ENCODE results near the gene ZNF771. TPM values are rescaled to one million over a fixed set of nuclear protein-coding genes. Genes with fewer than 3 reads are reported as not detected.

ZNF771 gene
- total RNA-seq, 4 donors from 2014 or later = 35.8 to 48.2 (median 43.0) TPM

DNA sequence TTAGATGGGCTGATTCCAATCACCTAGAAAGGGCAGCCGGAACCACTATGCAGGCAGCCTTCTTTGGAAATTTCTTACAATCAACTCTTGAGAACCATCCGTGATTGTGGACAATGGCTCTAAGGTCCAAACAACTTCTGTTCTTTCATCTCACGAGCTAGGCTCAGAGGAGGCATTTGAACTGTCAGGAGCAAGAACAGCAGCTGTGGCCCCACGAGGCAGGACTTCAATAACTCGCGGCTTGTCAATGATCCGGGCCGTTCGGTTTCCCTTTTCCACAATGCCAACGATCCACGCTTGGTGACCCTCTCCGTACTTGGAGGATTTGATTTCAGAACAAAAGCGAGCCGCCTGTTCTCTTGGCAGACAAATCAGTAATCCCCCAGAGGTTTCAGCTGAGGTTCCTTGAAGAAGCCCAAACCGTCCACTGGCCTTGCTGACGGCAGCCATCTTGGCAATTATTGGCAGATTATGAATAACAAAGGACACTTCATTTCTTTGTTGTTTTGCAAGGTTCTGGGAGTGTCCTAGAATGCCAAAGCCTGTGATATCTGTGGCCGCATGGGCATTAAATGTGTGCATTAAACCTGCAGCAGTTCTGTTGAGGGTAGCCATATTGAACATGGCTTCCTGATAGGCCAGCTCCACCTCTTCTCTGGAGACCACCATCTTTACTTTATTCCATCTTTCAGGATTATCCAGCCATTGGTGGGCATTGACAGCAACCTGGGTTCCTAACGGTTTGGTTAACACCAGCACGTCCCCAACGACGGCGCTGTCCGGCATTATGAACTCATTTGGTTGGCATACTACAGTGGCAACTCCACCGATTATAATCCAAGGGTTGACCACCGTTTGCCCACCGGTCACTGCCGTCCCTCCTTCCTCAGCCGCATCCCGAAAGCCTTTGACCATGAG, 37.1 kb downstream of the ZNF771 start:
- TF ChIP-seq EP300 (IDR thresholded peaks at IDR 0.05) = no peak
- no peak for TF ChIP-seq POLR2A (IDR thresholded peaks at IDR 0.05)
- TF ChIP-seq, protein P1, sequence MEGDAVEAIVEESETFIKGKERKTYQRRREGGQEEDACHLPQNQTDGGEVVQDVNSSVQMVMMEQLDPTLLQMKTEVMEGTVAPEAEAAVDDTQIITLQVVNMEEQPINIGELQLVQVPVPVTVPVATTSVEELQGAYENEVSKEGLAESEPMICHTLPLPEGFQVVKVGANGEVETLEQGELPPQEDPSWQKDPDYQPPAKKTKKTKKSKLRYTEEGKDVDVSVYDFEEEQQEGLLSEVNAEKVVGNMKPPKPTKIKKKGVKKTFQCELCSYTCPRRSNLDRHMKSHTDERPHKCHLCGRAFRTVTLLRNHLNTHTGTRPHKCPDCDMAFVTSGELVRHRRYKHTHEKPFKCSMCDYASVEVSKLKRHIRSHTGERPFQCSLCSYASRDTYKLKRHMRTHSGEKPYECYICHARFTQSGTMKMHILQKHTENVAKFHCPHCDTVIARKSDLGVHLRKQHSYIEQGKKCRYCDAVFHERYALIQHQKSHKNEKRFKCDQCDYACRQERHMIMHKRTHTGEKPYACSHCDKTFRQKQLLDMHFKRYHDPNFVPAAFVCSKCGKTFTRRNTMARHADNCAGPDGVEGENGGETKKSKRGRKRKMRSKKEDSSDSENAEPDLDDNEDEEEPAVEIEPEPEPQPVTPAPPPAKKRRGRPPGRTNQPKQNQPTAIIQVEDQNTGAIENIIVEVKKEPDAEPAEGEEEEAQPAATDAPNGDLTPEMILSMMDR (IDR thresholded peaks at IDR 0.05) = no peak
- 92 to 94% methylated on average over 29 of the region's 29 CpGs for WGBS, 2 donors
- Histone ChIP-seq H3K9me3 (no peaks in the 10 kb centered on the region), H3K4me1 (peaks cover 0 to 23% (median 17%) of the 10 kb centered on the region in 4 donors), H3K27ac (peak overlapping the region; percentile 60 to 98 (median 96)), H3K4me3 (peak overlapping the region; percentile 58 to 100 (median 91)), H3K27me3 (no peaks in the 10 kb centered on the region), H3K36me3 (peaks cover 0 to 22% (median 0%) of the 10 kb centered on the region in 3 donors)
- DNase-seq (ENCODE audit: low spot score in 2 of 2) = no peak

DNA sequence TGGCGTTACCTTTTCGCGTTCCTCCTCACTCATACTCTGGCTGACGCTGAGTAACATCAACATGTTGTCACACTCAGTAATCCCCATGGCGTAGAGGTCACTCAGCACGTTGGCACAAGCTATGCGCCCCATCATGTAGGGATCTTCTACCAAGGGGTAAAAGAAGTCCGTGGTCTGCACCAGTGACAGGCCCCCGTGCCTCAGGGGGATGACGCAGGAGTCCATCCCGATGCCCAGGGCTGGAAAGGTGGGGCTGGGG, 37.7 kb downstream of the ZNF771 start:
- peaks cover 0 to 22% (median 0%) of the 10 kb centered on the region in 3 donors for H3K36me3 ChIP-seq
- no peaks in the 10 kb centered on the region for H3K27me3 ChIP-seq
- no peaks in the 10 kb centered on the region for H3K9me3 ChIP-seq
- WGBS, 2 donors = 34 to 40% methylated on average over 11 of the region's 11 CpGs
- TF ChIP-seq, protein P1 (IDR thresholded peaks at IDR 0.05) = no peak
- TF ChIP-seq POLR2A (IDR thresholded peaks at IDR 0.05) (no peak), EP300 (IDR thresholded peaks at IDR 0.05) (no peak)
- peak overlapping the region; percentile 60 to 98 (median 96) for H3K27ac ChIP-seq
- peaks cover 0 to 23% (median 17%) of the 10 kb centered on the region in 4 donors for H3K4me1 ChIP-seq
- DNase-seq (ENCODE audit: low spot score in 2 of 2) = no peak
- H3K4me3 ChIP-seq = peak overlapping the region; percentile 58 to 100 (median 91)

DNA sequence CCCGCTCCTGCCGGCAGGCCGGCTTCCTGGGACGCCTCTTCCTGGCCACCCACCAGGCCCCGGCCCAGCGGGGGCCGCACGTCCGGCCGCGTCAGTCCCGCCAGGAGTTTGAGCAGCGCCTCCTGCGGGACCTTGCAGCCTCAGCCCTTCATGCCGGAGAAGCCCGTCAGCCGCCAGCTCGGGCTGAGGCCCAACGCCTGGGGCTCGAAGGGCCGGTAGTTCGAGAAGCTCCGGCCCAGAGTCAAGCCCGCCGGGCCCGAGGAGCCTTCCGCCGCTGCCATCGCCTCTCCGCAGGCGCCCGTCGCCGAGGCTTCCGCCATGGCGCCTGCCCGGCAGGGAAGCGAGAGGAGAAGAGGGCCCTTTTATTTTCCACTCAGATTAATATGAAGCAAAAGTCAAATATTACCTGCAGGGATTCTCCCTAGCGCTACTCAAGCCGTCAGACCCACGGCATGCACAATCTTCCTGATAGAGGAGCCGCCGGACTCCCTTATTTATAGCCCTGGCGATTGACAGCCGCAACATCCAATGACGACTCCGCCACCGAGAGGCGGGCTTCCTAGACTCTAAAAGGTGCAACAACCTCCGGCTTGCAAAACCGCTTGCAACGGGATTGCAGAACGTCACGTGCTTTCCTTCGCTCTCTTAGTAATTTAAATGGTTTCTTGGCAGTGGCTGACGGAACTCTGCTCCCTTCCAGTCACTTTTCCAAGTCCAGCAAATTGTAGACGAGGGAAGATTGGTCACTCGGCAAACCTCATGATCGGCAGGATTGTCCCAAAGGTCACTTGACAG, 38.2 kb downstream of the ZNF771 start, which contains the start of gene SEPHS2:
TSS of gene SEPHS2 (minus strand) at position 467 of the 795 bp plus-strand sequence. CDS start at position 320, 147 bp downstream.
- peak; percentile 32 to 85 for TF ChIP-seq POLR2A (IDR thresholded peaks at IDR 0.05)
- peak; percentile 65 to 94 for TF ChIP-seq EP300 (IDR thresholded peaks at IDR 0.05)
- TF ChIP-seq, protein P1 (IDR thresholded peaks at IDR 0.05) = peak; percentile 25 to 56 (median 45)
- peak within 1 kb of the TSS; percentile 58 to 100 (median 91) for H3K4me3 ChIP-seq
- H3K9me3 ChIP-seq = no peaks in the 10 kb centered on the region
- peak within 1 kb of the TSS; percentile 60 to 98 (median 96) for H3K27ac ChIP-seq
- peaks cover 0 to 23% (median 17%) of the 10 kb centered on the region in 4 donors for H3K4me1 ChIP-seq
- WGBS, 2 donors = 1 to 2% methylated on average over 45 to 51 of the region's 59 CpGs
- peak; percentile 99 to 100 for DNase-seq (ENCODE audit: low spot score in 2 of 2)
- peaks cover 0 to 22% (median 0%) of the 10 kb centered on the region in 3 donors for H3K36me3 ChIP-seq
- H3K27me3 ChIP-seq = no peaks in the 10 kb centered on the region

DNA sequence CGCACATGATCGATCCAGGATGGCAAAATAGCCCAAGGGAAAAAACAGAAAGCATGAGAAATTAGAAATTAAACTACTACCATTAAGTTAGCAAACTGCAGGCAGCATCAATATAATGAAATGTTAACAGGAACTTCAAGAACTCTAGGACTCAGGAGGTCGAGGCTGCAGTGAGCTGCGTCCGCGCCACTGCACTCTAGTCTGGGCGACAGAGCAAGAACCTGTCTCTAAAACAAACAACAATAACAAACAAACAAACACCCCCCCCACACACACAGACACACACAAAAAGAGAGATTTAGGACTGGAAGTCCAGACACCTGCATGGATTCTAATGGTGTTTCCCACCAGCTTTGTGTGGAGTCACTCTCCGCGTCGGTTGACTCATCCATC, 38.8 kb downstream of the ZNF771 start:
- Histone ChIP-seq H3K4me3 (peak overlapping the region; percentile 58 to 100 (median 91)), H3K4me1 (peaks cover 0 to 23% (median 17%) of the 10 kb centered on the region in 4 donors), H3K36me3 (peaks cover 0 to 22% (median 0%) of the 10 kb centered on the region in 3 donors), H3K27ac (peak overlapping the region; percentile 60 to 98 (median 96)), H3K27me3 (no peaks in the 10 kb centered on the region), H3K9me3 (no peaks in the 10 kb centered on the region)
- DNase-seq (ENCODE audit: low spot score in 2 of 2) = no peak
- TF ChIP-seq, protein P1 (IDR thresholded peaks at IDR 0.05) = no peak
- no peak for TF ChIP-seq POLR2A (IDR thresholded peaks at IDR 0.05)
- TF ChIP-seq EP300 (IDR thresholded peaks at IDR 0.05) = no peak
- 73 to 75% methylated on average over 10 of the region's 10 CpGs for whole genome bisulfite sequencing, 2 donors
